HUES48 (cell line): Measurements from ENCODE around the gene GABRQ.

ENCODE experiments used
- H3K27ac ChIP-seq: one replicate; pipeline ENCODE4 v1.7.0; 2013; ENCODE audit warnings: low read depth, low read length, inconsistent platforms
- H3K27me3 ChIP-seq: 2 replicates; pipeline ENCODE4 v1.6.1; 2013; ENCODE audit warnings: mild to moderate bottlenecking, low read length; ENCODE audit not compliant: control insufficient read depth, insufficient read depth
- H3K36me3 ChIP-seq: 2 replicates; pipeline ENCODE4 v1.6.1; 2013; ENCODE audit warnings: low read length; ENCODE audit not compliant: control insufficient read depth, insufficient read depth
- H3K4me1 ChIP-seq: 2 replicates; pipeline ENCODE4 v1.6.1; 2013; ENCODE audit warnings: mild to moderate bottlenecking, low read length; ENCODE audit not compliant: control insufficient read depth, insufficient read depth
- H3K4me3 ChIP-seq: 2 replicates; pipeline ENCODE4 v1.5.1; 2013; ENCODE audit warnings: mild to moderate bottlenecking, low read depth, low read length
- H3K9ac ChIP-seq: 2 replicates; pipeline ENCODE4 v1.6.1; 2013; ENCODE audit warnings: mild to moderate bottlenecking, low read depth, low read length, moderate library complexity
- H3K9me3 ChIP-seq: 2 replicates; pipeline ENCODE4 v1.6.1; 2013; ENCODE audit warnings: low read length; ENCODE audit not compliant: control insufficient read depth, insufficient read depth

GABRQ gene

DNA sequence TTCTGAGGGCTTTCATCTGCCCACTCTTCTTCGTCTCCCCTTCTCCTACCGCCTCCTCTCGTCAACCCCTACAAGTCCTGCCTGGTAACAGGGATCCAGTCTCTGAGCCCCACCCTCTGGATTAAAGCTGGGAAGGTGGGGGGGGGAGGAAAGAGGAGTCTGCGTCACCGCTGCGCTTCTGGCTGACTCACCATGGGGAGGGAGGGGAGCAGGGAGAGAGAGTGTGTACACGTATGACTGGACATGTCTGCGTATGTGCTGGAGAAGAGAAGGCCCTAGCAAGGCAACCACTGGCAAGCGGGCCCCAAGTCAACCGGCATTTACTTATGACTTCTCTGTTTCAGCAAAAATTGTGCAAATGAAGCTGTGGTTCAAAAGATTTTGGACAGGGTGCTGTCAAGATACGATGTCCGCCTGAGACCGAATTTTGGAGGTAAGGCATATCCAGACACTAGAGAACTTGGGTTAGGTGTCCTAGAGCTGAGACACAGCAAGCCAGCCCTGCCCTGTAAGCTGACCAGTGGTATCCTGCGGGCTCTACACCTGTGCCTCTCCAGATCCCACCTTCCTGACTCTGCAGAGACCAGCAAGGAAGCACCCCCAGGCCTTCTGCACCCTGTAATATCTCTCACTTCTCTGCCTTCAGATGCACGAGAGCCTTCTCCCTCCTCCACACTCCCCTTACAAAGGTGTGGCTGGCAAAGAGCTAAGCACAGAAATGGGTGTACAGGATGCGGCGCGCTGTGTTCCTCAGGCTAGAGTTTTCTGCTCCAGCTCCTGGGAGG, 2.5 kb downstream of the GABRQ start:
- Histone ChIP-seq H3K36me3 (peaks cover 20% of the 10 kb centered on the region), H3K4me3 (no peak overlapping the region), H3K27ac (no peak overlapping the region), H3K4me1 (peaks cover 24% of the 10 kb centered on the region), H3K27me3 (peaks cover 20% of the 10 kb centered on the region), H3K9me3 (peaks cover 44% of the 10 kb centered on the region), H3K9ac (no peak overlapping the region)

DNA sequence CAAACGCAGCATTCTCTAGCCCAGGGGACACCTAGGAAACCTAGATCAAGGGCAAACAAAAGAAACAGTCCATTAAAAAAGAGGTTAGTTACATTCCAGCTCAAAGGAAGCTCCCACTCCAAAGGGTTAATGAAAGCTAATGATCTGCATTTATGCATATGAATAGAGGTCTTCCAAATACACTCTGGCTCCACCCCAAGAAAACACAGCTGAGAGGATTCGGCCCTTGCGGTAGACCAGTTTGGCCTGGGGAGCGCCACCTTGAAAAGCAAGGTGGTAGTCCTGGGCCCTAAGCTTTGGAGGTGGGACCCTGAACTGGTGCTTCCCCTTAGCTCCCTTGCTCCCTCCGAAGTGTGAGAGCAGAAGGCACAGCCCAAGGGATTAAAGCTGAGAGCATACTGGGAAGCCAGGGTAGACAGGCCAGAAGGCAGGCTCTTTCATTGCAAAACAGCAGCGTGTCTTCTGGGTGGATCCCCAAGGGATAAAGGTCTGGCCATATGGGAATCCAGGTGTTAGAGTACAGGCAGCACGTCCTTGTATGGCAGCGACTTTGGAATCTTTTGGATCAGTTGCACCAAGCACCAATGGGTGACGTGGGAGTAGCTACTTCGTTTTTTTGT, 3.7 kb downstream of the GABRQ start:
- Histone ChIP-seq H3K9me3 (peaks cover 49% of the 10 kb centered on the region), H3K36me3 (peaks cover 23% of the 10 kb centered on the region), H3K27me3 (peaks cover 20% of the 10 kb centered on the region), H3K27ac (peak overlapping the region; percentile 70), H3K4me1 (peaks cover 21% of the 10 kb centered on the region), H3K4me3 (peak overlapping the region; percentile 2; the same call in 1 of the 2 replicates), H3K9ac (no peak overlapping the region)

DNA sequence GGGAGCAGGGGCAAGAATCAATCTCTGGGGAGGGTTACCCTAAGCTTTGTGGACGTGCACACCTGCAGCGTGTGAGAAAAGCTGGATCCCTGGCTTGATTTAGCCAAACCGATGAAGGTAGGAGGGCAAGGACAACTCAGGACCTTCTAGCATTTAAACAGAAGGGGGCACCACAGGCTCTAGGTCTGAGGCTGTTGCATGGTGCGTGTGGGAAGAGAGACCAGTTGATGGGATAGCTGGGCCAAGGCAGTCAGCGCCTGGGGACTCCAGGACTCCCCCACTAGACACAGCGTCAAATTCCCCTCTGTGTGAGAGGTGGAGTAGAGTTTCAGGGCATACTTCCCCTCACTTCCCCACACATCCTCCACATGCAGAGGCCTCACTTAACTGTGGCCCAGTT, 4.3 kb downstream of the GABRQ start:
- Histone ChIP-seq H3K27me3 (peaks cover 20% of the 10 kb centered on the region), H3K4me1 (peaks cover 21% of the 10 kb centered on the region), H3K9ac (no peak overlapping the region), H3K36me3 (peaks cover 29% of the 10 kb centered on the region), H3K4me3 (peak overlapping the region; percentile 2; the same call in 1 of the 2 replicates), H3K27ac (peak overlapping the region; percentile 70), H3K9me3 (peaks cover 44% of the 10 kb centered on the region)

- no peak overlapping the region for H3K27ac ChIP-seq
- peaks cover 20% of the 10 kb centered on the region for H3K27me3 ChIP-seq
- H3K9ac ChIP-seq = no peak overlapping the region
- H3K9me3 ChIP-seq = peaks cover 52% of the 10 kb centered on the region
- peaks cover 21% of the 10 kb centered on the region for H3K4me1 ChIP-seq
- peaks cover 39% of the 10 kb centered on the region for H3K36me3 ChIP-seq
- H3K4me3 ChIP-seq = no peak overlapping the region
These were observed 5.4 kb downstream of the GABRQ start for GRCh38 chrX:152642931-152643564.

GRCh38 chrX:152646961-152647360, 9.3 kb downstream of the GABRQ start:
- Histone ChIP-seq H3K9ac (no peak overlapping the region), H3K27me3 (no peaks in the 10 kb centered on the region), H3K4me1 (no peaks in the 10 kb centered on the region), H3K4me3 (no peak overlapping the region), H3K36me3 (peaks cover 65% of the 10 kb centered on the region), H3K27ac (no peak overlapping the region), H3K9me3 (peaks cover 64% of the 10 kb centered on the region)

- H3K9me3 ChIP-seq = peaks cover 55% of the 10 kb centered on the region
- H3K9ac ChIP-seq = no peak overlapping the region
- no peaks in the 10 kb centered on the region for H3K4me1 ChIP-seq
- H3K4me3 ChIP-seq = no peak overlapping the region
- H3K36me3 ChIP-seq = peaks cover 69% of the 10 kb centered on the region
- no peaks in the 10 kb centered on the region for H3K27me3 ChIP-seq
- no peak overlapping the region for H3K27ac ChIP-seq
These were observed 10.3 kb downstream of the GABRQ start for GRCh38 chrX:152647978-152648377.

DNA sequence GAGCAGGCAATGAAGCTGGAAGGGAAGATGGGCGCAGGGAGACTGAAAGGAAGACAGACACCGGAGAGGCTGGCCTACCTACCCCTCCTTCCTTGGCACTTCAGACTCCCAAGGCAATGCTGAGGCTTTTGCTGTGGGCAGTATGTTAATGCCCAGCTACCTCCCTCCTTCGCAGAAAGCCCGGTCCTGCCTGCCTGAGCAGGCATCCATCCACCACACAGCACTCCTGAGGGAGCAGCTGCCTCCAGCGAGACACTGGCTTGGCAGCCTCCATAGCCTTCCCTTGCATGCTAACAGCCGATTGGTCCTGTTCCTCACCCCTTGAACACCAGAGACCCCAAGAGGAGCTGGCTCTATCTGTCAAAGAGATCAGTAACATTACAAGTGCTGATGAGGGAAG, 14.4 kb downstream of the GABRQ start:
- peaks cover 40% of the 10 kb centered on the region for H3K36me3 ChIP-seq

GRCh38 chrX:152652467-152652866, 14.8 kb downstream of the GABRQ start:
- Histone ChIP-seq H3K9me3 (peaks cover 61% of the 10 kb centered on the region), H3K36me3 (peaks cover 37% of the 10 kb centered on the region), H3K4me3 (no peak overlapping the region), H3K4me1 (no peaks in the 10 kb centered on the region), H3K9ac (no peak overlapping the region), H3K27ac (no peak overlapping the region), H3K27me3 (no peaks in the 10 kb centered on the region)

More for the DNA sequence above, 14.4 kb downstream of the GABRQ start:
- Histone ChIP-seq H3K4me1 (no peaks in the 10 kb centered on the region), H3K9ac (no peak overlapping the region), H3K27me3 (no peaks in the 10 kb centered on the region), H3K9me3 (peaks cover 62% of the 10 kb centered on the region), H3K4me3 (no peak overlapping the region), H3K27ac (no peak overlapping the region)

GRCh38 chrX:152656087-152656486, 18.4 kb downstream of the GABRQ start:
- no peak overlapping the region for H3K9ac ChIP-seq
- no peak overlapping the region for H3K27ac ChIP-seq
- H3K9me3 ChIP-seq = peaks cover 64% of the 10 kb centered on the region
- H3K27me3 ChIP-seq = no peaks in the 10 kb centered on the region
- H3K36me3 ChIP-seq = peaks cover 12% of the 10 kb centered on the region
- no peak overlapping the region for H3K4me3 ChIP-seq
- H3K4me1 ChIP-seq = no peaks in the 10 kb centered on the region

- H3K9me3 ChIP-seq = peaks cover 59% of the 10 kb centered on the region
- H3K27me3 ChIP-seq = no peaks in the 10 kb centered on the region
- peaks cover 6% of the 10 kb centered on the region for H3K36me3 ChIP-seq
These were observed 19.2 kb downstream of the GABRQ start for GRCh38 chrX:152656890-152657289.

GRCh38 chrX:152658302-152658701, 20.6 kb downstream of the GABRQ start:
- no peaks in the 10 kb centered on the region; the same call in 1 of the 2 replicates for H3K36me3 ChIP-seq
- peaks cover 57% of the 10 kb centered on the region for H3K9me3 ChIP-seq
- no peak overlapping the region for H3K27ac ChIP-seq
- H3K9ac ChIP-seq = no peak overlapping the region
- no peak overlapping the region for H3K4me3 ChIP-seq
- no peaks in the 10 kb centered on the region for H3K4me1 ChIP-seq
- no peaks in the 10 kb centered on the region for H3K27me3 ChIP-seq

More at GRCh38 chrX:152656890-152657289, 19.2 kb downstream of the GABRQ start:
- H3K27ac ChIP-seq = no peak overlapping the region
- H3K4me3 ChIP-seq = no peak overlapping the region
- no peaks in the 10 kb centered on the region for H3K4me1 ChIP-seq
- H3K9ac ChIP-seq = no peak overlapping the region
